ENCODE data around the gene ZNF317.

The ZNF317 gene

DNA sequence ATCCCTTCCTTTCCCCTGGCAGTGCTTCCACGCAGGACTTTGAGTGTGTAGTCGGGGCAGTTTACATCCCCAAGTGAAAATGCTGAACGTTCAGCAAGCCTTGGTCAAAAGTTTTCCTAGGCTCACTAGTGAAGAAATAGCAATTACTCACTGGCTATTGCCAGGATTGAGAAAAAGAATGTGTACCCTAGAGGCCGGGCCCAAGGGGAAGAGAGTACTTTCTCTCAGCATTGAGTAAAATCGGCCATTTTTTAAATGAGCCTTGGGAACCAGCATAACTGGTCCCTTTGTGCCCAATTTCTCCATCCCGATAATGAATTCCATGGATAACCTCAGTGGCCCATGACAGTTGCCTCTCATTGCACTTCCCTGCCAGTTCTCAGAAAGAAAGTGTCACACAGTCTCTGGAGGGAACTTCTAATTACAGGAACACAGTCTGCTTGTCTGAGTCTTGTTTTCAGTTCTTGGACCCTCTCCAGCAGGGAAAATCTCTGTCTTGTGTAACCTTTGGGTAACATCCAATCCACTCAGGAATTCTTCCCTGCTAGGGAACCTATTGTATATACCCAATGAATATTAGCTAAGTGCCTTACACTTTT, 31.3 kb downstream of the ZNF317 start:
- TF ChIP-seq, protein P1, sequence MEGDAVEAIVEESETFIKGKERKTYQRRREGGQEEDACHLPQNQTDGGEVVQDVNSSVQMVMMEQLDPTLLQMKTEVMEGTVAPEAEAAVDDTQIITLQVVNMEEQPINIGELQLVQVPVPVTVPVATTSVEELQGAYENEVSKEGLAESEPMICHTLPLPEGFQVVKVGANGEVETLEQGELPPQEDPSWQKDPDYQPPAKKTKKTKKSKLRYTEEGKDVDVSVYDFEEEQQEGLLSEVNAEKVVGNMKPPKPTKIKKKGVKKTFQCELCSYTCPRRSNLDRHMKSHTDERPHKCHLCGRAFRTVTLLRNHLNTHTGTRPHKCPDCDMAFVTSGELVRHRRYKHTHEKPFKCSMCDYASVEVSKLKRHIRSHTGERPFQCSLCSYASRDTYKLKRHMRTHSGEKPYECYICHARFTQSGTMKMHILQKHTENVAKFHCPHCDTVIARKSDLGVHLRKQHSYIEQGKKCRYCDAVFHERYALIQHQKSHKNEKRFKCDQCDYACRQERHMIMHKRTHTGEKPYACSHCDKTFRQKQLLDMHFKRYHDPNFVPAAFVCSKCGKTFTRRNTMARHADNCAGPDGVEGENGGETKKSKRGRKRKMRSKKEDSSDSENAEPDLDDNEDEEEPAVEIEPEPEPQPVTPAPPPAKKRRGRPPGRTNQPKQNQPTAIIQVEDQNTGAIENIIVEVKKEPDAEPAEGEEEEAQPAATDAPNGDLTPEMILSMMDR (IDR thresholded peaks at IDR 0.05) = no peak
- Histone ChIP-seq H3K4me3 (ENCODE audit: low read depth in 1 of 2, low read length in 1 of 2) (no peak overlapping the region), H3K9me3 (no peaks in the 10 kb centered on the region), H3K27ac (no peak overlapping the region), H3K27me3 (no peaks in the 10 kb centered on the region), H3K36me3 (no peaks in the 10 kb centered on the region), H3K4me1 (ENCODE audit: control insufficient read depth in 1 of 2, insufficient read depth in 1 of 2, low read depth in 1 of 2, low read length in 1 of 2) (no peaks in the 10 kb centered on the region)

DNA sequence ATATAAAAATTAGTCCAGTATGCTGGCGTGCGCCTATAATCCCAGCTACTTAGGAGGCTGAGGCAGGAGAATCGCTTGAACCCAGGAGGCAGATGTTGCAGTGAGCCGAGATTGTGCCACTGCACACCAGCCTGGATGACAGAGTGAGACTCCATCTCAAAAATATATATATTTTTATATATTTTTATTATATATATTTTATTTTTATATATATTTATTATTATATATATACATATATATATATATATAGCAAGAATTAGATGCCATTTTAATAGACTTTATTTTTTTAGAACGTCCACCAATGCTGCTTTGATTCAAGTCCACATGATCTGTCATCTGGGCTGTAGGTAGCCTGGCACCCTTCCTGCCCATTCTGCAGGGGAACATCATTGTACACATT, 35.1 kb downstream of the ZNF317 start:
- Histone ChIP-seq H3K9me3 (no peaks in the 10 kb centered on the region), H3K27me3 (no peaks in the 10 kb centered on the region), H3K36me3 (no peaks in the 10 kb centered on the region), H3K4me3 (ENCODE audit: low read depth in 1 of 2, low read length in 1 of 2) (no peak overlapping the region), H3K4me1 (ENCODE audit: control insufficient read depth in 1 of 2, insufficient read depth in 1 of 2, low read depth in 1 of 2, low read length in 1 of 2) (no peaks in the 10 kb centered on the region), H3K27ac (no peak overlapping the region)
- TF ChIP-seq, protein P1 (IDR thresholded peaks at IDR 0.05) = no peak

DNA sequence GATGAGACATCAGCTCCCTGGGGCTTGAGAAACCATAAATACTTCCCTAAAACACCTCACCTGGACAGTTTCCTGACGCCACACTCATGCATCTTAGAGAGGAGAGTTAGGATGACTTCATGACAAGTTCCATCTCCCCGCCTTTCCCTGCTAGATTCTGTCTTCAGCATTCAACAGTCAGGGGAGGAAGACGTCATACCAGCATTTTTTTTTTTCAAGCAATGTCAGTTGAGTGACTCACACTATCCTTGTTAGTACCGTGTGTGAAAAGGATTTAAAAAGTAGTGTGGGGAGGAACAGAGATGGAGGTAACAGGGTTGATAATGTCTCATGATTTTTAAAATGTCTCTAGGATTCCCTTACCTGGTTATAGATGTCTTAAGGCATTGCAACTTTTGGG, 38.7 kb downstream of the ZNF317 start, which contains the start of gene OR7D2:
TSS of gene OR7D2 (plus strand) at position 79 of the 400 bp plus-strand sequence. CDS start 6,803 bp downstream, outside the sequence.
- Histone ChIP-seq H3K4me3 (ENCODE audit: low read depth in 1 of 2, low read length in 1 of 2) (peak within 1 kb of the TSS in 1 of 2 experiments; percentile 0), H3K4me1 (ENCODE audit: control insufficient read depth in 1 of 2, insufficient read depth in 1 of 2, low read depth in 1 of 2, low read length in 1 of 2) (no peaks in the 10 kb centered on the region), H3K36me3 (no peaks in the 10 kb centered on the region), H3K27me3 (no peaks in the 10 kb centered on the region), H3K9me3 (no peaks in the 10 kb centered on the region), H3K27ac (no peak within 1 kb of the TSS)
- TF ChIP-seq, protein P1 (IDR thresholded peaks at IDR 0.05) = no peak

DNA sequence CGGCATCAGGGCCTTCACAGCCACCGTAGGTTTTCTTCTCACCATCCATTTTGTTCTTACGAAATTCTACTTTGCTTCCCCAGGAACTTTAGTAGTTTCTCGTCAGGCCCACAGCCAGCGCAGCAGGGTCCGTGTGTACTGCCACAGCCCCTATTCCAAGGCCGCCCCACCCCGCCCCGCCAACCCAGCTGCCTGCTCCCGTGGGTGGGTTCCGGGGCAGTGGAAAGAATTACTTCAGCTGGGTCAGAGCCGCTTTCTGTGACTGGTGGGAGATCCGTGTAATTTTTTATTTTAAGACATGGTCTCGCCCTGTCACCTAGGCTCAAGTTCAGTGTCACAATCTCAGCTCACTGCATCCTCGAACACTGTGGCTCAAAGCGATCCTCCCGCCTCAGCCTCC, 42.8 kb downstream of the ZNF317 start:
- Histone ChIP-seq H3K36me3 (no peaks in the 10 kb centered on the region), H3K27me3 (no peaks in the 10 kb centered on the region), H3K9me3 (no peaks in the 10 kb centered on the region), H3K27ac (no peak overlapping the region), H3K4me3 (ENCODE audit: low read depth in 1 of 2, low read length in 1 of 2) (no peak overlapping the region), H3K4me1 (ENCODE audit: control insufficient read depth in 1 of 2, insufficient read depth in 1 of 2, low read depth in 1 of 2, low read length in 1 of 2) (no peaks in the 10 kb centered on the region)
- TF ChIP-seq, protein P1 (IDR thresholded peaks at IDR 0.05) = no peak

DNA sequence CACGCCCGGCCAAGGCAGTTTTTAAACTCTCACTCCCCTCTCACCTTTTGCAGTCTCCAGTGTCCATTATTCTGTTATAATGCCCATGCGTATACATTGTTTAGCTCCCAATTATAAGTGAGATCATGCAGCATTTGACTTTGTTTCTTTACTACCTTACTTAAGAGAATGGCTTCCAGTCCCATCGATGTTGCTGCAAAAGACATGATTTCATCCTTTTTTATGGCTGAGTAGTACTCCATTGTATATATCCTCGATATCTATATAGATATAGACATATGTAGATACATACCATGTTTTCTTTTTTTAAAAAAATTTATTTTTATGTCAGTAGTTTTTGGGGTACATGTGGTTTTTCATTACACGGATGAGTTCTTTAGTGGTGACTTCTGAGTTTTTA, 47.0 kb downstream of the ZNF317 start:
- Histone ChIP-seq H3K9me3 (no peaks in the 10 kb centered on the region), H3K4me3 (ENCODE audit: low read depth in 1 of 2, low read length in 1 of 2) (no peak overlapping the region), H3K36me3 (no peaks in the 10 kb centered on the region), H3K27me3 (no peaks in the 10 kb centered on the region), H3K4me1 (ENCODE audit: control insufficient read depth in 1 of 2, insufficient read depth in 1 of 2, low read depth in 1 of 2, low read length in 1 of 2) (no peaks in the 10 kb centered on the region), H3K27ac (no peak overlapping the region)
- TF ChIP-seq, protein P1 (IDR thresholded peaks at IDR 0.05) = no peak
